ENCODE measurements around the gene RDH13. TPM values are rescaled to one million over a fixed set of nuclear protein-coding genes. Genes with fewer than 3 reads are reported as not detected.

RDH13 gene
- total RNA-seq, 1 experiment from 2014 or later: 31.1 TPM

Other genes starting within 250 kb of the RDH13 start
- gene KIR3DL1, start 246.7 kb downstream of the RDH13 start, total RNA-seq (2021; ENCODE audit: unreplicated experiment): not detected
- gene KIR2DS4, start 230.5 kb downstream of the RDH13 start, total RNA-seq (2021; ENCODE audit: unreplicated experiment): not detected
- not detected for gene KIR3DL2, start 212.7 kb downstream of the RDH13 start, total RNA-seq (2021; ENCODE audit: unreplicated experiment)
- gene FCAR, start 188.9 kb downstream of the RDH13 start, total RNA-seq (2021; ENCODE audit: unreplicated experiment): not detected
- not detected for gene NCR1, start 157.0 kb downstream of the RDH13 start, total RNA-seq (2021; ENCODE audit: unreplicated experiment)
- not detected for gene NLRP7, start 115.6 kb downstream of the RDH13 start, total RNA-seq (2021; ENCODE audit: unreplicated experiment)
- 56.6 TPM for gene NLRP2, start 96.8 kb downstream of the RDH13 start, total RNA-seq (2021; ENCODE audit: unreplicated experiment)
- gene GP6, start 24.9 kb downstream of the RDH13 start, total RNA-seq (2021; ENCODE audit: unreplicated experiment): not detected
- 62.1 TPM for gene EPS8L1, start 12.7 kb upstream of the RDH13 start, total RNA-seq (2021; ENCODE audit: unreplicated experiment)
- 83.2 TPM for gene PPP1R12C, start 54.5 kb upstream of the RDH13 start, total RNA-seq (2021; ENCODE audit: unreplicated experiment)
- gene TNNT1, start 86.1 kb upstream of the RDH13 start, total RNA-seq (2021; ENCODE audit: unreplicated experiment): 188 TPM
- gene TNNI3, start 94.6 kb upstream of the RDH13 start, total RNA-seq (2021; ENCODE audit: unreplicated experiment): 42.1 TPM
- 52.8 TPM for gene DNAAF3, start 103.5 kb upstream of the RDH13 start, total RNA-seq (2021; ENCODE audit: unreplicated experiment)
- 2.3 TPM for gene SYT5, start 117.1 kb upstream of the RDH13 start, total RNA-seq (2021; ENCODE audit: unreplicated experiment)
- gene PTPRH, start 146.4 kb upstream of the RDH13 start, total RNA-seq (2021; ENCODE audit: unreplicated experiment): 15.9 TPM
- 10.6 TPM for gene TMEM86B, start 165.6 kb upstream of the RDH13 start, total RNA-seq (2021; ENCODE audit: unreplicated experiment)
- gene PPP6R1, start 195.9 kb upstream of the RDH13 start, total RNA-seq (2021; ENCODE audit: unreplicated experiment): 96.7 TPM
- 63.0 TPM for gene HSPBP1, start 217.0 kb upstream of the RDH13 start, total RNA-seq (2021; ENCODE audit: unreplicated experiment)
- 33.3 TPM for gene BRSK1, start 220.8 kb upstream of the RDH13 start, total RNA-seq (2021; ENCODE audit: unreplicated experiment)

All from HCT116 (cell line).